Measurements from ENCODE around the gene SYCE3.

Gene SYCE3

DNA sequence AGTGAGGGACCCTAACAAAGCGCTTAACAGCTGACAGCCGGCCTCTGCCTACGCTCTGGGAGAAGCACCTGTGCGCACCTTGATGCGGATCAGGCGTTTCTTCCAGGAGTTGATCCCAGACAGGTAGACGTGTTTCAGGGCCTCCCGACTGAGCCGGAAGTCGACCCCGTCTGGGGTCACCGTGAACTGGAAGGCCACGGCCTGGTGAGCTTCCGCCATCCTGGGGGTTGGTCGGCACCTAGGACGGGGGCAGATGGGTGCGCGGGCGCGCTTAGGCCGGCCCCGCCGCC is 14.9 kb upstream of the SYCE3 start:
- Histone ChIP-seq H3F3A (ENCODE audit: control insufficient read depth, insufficient read depth) (no peaks in the 10 kb centered on the region), H3K9me2 (replicated peaks; ENCODE audit: control insufficient read depth, low read length) (no peaks in the 10 kb centered on the region), H3K27me3 (ENCODE audit: control insufficient read depth, low read length) (no peaks in the 10 kb centered on the region), H3K79me2 (ENCODE audit: control insufficient read depth, low read length) (peaks cover 15% of the 10 kb centered on the region), H3K4me1 (ENCODE audit: control insufficient read depth, low read length) (peaks cover 11% of the 10 kb centered on the region), H3K36me3 (ENCODE audit: control insufficient read depth, low read length) (peaks cover 82% of the 10 kb centered on the region), H3K9me3 (ENCODE audit: control insufficient read depth, insufficient read depth, low read length) (no peaks in the 10 kb centered on the region), H3K4me2 (ENCODE audit: low read length) (no peak overlapping the region), H4K20me1 (ENCODE audit: control insufficient read depth, insufficient read depth, low read depth, low read length) (no peaks in the 10 kb centered on the region), H3K4me3 (ENCODE audit: low read length) (no peak overlapping the region), H3K27ac (ENCODE audit: low read depth, low read length) (no peak overlapping the region)
- TF ChIP-seq, protein P1, sequence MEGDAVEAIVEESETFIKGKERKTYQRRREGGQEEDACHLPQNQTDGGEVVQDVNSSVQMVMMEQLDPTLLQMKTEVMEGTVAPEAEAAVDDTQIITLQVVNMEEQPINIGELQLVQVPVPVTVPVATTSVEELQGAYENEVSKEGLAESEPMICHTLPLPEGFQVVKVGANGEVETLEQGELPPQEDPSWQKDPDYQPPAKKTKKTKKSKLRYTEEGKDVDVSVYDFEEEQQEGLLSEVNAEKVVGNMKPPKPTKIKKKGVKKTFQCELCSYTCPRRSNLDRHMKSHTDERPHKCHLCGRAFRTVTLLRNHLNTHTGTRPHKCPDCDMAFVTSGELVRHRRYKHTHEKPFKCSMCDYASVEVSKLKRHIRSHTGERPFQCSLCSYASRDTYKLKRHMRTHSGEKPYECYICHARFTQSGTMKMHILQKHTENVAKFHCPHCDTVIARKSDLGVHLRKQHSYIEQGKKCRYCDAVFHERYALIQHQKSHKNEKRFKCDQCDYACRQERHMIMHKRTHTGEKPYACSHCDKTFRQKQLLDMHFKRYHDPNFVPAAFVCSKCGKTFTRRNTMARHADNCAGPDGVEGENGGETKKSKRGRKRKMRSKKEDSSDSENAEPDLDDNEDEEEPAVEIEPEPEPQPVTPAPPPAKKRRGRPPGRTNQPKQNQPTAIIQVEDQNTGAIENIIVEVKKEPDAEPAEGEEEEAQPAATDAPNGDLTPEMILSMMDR (IDR thresholded peaks at IDR 0.05; ENCODE audit: low read depth, low read length, poor library complexity, severe bottlenecking) = no peak
- TF ChIP-seq EZH2phosphoT487 (IDR thresholded peaks at IDR 0.05; ENCODE audit: borderline replicate concordance, low read length) = no peak

DNA sequence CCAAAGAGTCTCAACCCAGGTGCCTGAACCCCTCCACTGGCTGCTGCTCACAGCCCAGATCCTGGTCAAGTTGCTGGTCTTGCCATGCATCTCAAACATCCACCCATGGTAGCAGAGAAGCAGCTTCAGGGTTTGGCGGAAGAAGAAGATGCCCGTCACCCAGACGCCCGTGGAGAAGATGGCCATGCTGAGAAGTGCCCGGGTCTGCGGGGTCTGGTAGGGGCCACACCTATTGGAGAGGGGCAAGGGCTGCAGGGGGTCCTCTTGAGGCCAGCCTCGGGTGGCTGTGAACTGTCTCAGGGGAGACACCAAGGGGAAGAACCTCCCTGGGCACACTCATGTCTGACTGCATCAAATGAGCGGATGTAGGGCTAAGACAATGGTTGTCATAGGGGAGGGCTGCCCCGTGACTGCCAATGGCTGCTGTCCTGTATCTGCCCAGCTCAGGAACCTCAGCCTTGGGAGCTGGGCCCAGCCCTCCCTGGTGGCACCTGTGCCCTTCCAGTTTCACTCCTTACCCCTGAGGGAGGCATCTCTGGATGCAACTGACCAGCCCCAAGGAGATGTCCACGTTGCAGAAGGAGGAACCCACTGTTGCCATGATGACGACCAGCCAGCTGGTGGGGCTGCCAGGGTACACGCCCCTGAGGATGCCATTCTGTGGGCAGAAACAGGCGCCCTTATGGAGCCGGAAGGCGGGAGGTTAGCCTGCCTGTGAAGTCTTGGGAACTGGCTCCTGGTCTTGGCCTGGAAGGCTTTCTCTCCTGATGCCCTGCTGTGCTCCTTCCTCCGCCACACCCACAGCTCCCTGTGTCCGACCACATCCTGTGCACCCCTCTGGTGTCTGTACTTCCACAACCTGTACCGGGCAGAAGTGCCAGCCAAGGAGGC is 14.3 kb upstream of the SYCE3 start:
- Histone ChIP-seq H3K9me2 (replicated peaks; ENCODE audit: control insufficient read depth, low read length) (no peaks in the 10 kb centered on the region), H4K20me1 (ENCODE audit: control insufficient read depth, insufficient read depth, low read depth, low read length) (no peaks in the 10 kb centered on the region), H3K4me1 (ENCODE audit: control insufficient read depth, low read length) (peaks cover 11% of the 10 kb centered on the region), H3K27ac (ENCODE audit: low read depth, low read length) (no peak overlapping the region), H3K27me3 (ENCODE audit: control insufficient read depth, low read length) (no peaks in the 10 kb centered on the region), H3F3A (ENCODE audit: control insufficient read depth, insufficient read depth) (no peaks in the 10 kb centered on the region), H3K4me3 (ENCODE audit: low read length) (no peak overlapping the region), H3K4me2 (ENCODE audit: low read length) (no peak overlapping the region), H3K9me3 (ENCODE audit: control insufficient read depth, insufficient read depth, low read length) (no peaks in the 10 kb centered on the region), H3K79me2 (ENCODE audit: control insufficient read depth, low read length) (peaks cover 11% of the 10 kb centered on the region), H3K36me3 (ENCODE audit: control insufficient read depth, low read length) (peaks cover 88% of the 10 kb centered on the region)
- no peak for TF ChIP-seq EZH2phosphoT487 (IDR thresholded peaks at IDR 0.05; ENCODE audit: borderline replicate concordance, low read length)
- TF ChIP-seq, protein P1 (IDR thresholded peaks at IDR 0.05; ENCODE audit: low read depth, low read length, poor library complexity, severe bottlenecking) = no peak

DNA sequence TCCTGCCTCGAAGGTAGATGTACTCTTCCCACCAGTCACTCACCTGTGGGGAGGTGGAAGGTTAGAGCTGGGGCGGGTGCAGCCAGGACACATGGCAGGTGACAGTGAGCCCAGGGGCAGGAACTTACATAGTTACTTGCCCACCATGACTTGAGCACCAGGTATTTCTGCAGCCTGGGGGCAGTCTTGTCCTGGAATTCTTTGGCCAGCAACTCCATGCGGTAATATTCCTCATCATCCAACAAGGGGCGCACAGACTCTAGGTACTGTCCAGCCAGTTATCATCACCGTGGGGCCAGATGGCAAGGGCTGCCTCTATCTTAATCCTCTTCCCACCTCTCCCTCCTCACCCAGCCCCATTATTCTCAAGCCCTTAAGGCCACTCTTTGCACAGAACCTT is 13.4 kb upstream of the SYCE3 start:
- no peaks in the 10 kb centered on the region for H3K27me3 ChIP-seq (ENCODE audit: control insufficient read depth, low read length)
- no peaks in the 10 kb centered on the region for H4K20me1 ChIP-seq (ENCODE audit: control insufficient read depth, insufficient read depth, low read depth, low read length)
- H3K4me2 ChIP-seq (ENCODE audit: low read length) = no peak overlapping the region
- H3K9me3 ChIP-seq (ENCODE audit: control insufficient read depth, insufficient read depth, low read length) = no peaks in the 10 kb centered on the region
- peaks cover 2% of the 10 kb centered on the region for H3K4me1 ChIP-seq (ENCODE audit: control insufficient read depth, low read length)
- H3K9me2 ChIP-seq (replicated peaks; ENCODE audit: control insufficient read depth, low read length) = no peaks in the 10 kb centered on the region
- no peak overlapping the region for H3K27ac ChIP-seq (ENCODE audit: low read depth, low read length)
- H3K4me3 ChIP-seq (ENCODE audit: low read length) = no peak overlapping the region
- no peak for TF ChIP-seq EZH2phosphoT487 (IDR thresholded peaks at IDR 0.05; ENCODE audit: borderline replicate concordance, low read length)
- TF ChIP-seq, protein P1 (IDR thresholded peaks at IDR 0.05; ENCODE audit: low read depth, low read length, poor library complexity, severe bottlenecking) = no peak
- peaks cover 1% of the 10 kb centered on the region for H3K79me2 ChIP-seq (ENCODE audit: control insufficient read depth, low read length)
- peaks cover 89% of the 10 kb centered on the region for H3K36me3 ChIP-seq (ENCODE audit: control insufficient read depth, low read length)
- no peaks in the 10 kb centered on the region for H3F3A ChIP-seq (ENCODE audit: control insufficient read depth, insufficient read depth)

All from DOHH2 (cell line).